GM19035 (cell line): Measurements from ENCODE around the gene MOCOS.
"Not testable (repeated sequence)": the region's sequence is repeated elsewhere in the genome, so short reads cannot be mapped to it uniquely, and the experiment has no call there.

ENCODE experiments used
- ATAC-seq: cut with Tn5 transposase; IDR thresholded peaks from one replicate; pipeline ENCODE4 v1.9.1; 2021; ENCODE audit not compliant: unreplicated experiment

MOCOS gene, protein sequence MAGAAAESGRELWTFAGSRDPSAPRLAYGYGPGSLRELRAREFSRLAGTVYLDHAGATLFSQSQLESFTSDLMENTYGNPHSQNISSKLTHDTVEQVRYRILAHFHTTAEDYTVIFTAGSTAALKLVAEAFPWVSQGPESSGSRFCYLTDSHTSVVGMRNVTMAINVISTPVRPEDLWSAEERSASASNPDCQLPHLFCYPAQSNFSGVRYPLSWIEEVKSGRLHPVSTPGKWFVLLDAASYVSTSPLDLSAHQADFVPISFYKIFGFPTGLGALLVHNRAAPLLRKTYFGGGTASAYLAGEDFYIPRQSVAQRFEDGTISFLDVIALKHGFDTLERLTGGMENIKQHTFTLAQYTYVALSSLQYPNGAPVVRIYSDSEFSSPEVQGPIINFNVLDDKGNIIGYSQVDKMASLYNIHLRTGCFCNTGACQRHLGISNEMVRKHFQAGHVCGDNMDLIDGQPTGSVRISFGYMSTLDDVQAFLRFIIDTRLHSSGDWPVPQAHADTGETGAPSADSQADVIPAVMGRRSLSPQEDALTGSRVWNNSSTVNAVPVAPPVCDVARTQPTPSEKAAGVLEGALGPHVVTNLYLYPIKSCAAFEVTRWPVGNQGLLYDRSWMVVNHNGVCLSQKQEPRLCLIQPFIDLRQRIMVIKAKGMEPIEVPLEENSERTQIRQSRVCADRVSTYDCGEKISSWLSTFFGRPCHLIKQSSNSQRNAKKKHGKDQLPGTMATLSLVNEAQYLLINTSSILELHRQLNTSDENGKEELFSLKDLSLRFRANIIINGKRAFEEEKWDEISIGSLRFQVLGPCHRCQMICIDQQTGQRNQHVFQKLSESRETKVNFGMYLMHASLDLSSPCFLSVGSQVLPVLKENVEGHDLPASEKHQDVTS

GRCh38 chr18:36187193-36187825 is at the start of gene MOCOS:
TSS of gene MOCOS (plus strand) at chr18:36187497. CDS start at chr18:36187540, 43 bp downstream.
- peak; percentile 81 for ATAC-seq

GRCh38 chr18:36139245-36139644 is 48.1 kb upstream of the MOCOS start:
- no peak for ATAC-seq

DNA sequence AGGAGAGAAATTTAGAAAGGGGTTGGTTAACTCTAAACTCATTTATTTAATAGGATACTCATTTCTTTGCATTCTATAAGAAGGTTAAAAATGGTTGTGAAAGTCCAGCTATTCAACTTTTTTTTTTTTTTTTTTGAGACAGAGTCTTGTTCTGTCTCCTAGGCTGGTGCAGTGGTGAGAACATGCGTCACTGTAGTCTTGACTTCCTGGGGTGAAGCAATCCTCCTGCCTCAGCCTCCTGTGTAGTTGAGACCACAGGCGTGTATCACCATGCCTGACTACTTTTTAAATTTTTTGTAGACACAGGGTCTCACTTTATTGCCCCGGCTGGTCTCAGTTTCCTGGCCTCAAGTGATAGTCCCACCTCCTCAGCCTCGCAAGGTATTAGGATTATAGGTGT is 45.7 kb upstream of the MOCOS start:
- ATAC-seq: no peak

DNA sequence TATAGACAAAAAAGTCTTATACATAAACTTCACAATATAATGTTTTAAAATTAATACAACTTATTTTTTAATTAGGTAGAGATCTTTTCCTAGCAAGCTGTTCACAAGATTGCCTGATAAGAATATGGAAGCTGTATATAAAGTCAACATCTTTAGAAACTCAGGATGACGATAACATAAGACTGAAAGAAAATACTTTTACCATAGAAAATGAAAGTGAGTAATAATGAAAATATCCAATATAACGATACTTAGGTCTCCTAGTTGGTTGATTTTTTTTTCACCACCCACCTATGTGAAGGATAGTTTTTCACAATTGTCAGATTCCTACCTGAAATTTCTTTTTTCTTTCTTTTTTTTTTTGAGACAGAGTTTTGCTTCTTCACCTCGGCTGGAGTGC is 44.5 kb upstream of the MOCOS start:
- no peak for ATAC-seq

DNA sequence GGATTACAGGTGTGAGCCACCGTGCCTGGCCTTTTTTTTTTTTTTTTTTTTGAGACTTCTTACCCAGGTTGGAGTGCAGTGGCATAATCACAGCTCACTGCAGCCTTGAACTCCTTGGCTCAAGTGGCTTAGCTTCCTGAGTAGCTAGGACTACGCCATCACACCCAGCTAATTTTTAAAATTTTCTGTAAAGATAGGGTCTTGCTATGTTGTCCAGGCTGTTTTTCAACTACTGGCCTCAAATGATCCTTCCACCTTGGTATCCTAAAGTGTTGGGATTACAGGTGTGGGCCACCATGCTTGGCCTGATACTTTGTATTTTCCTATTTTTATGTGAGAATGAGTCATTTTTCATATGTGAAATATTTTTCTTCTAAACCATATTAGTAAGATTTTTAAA is 43.9 kb upstream of the MOCOS start:
- no peak for ATAC-seq

- ATAC-seq: peak; percentile 97
These were observed 37.6 kb upstream of the MOCOS start for GRCh38 chr18:36149514-36150289.

DNA sequence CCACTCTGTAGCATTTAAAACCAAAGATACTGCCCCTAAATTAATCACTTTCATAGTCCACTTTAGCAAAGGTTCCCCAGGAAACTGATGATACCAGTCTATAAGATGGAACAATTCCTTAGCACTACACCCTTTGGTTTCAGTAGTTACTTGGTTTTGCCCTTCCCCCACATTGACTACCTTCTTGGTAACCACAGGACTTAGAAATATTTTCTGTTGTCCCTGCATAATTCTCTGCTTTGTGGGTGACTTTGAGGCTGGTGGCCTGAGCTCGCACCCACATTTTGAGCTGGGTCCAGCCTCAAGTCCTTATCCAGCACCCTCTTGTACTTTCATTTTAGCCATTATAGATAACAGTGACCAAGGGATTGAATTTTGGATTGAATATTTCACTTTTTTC is 34.5 kb upstream of the MOCOS start:
- no peak for ATAC-seq

DNA sequence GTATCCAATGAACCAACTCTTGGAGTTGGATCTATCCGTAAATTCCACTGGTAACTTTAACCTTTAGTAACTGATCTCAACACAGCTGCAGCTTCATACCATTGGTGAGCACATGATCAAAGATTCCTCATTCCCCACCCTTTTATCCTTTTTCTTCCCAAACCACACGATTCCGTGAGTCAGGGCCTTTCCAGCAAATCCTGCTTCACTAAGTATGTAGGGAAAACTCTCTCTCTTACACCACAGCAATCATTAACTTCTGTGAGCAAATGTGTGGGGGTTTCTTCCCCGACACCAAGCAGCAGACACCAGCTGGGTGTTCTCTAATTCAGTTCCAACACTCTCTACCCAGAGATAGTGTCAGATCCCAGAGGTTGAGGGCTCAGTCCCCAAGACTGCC is 34.1 kb upstream of the MOCOS start:
- ATAC-seq: no peak

DNA sequence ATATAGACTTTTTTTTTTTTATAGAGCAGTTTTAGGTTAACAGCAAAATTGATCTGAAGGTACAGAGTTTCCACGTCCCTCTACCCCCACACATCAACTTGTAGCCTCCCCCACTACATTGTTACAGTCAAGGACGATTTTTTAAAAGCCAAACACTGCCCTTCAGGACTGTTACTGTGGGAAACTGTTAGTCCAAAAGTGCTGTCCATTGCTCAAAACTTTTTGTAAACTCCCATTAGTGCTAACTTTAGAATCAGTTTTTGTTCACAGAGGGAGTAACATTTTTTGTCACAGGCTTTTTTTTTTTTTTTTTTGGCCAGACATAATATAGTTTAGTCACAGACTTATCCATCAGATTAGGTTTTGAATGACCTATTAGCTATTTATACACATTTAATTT is 33.5 kb upstream of the MOCOS start:
- no peak for ATAC-seq

DNA sequence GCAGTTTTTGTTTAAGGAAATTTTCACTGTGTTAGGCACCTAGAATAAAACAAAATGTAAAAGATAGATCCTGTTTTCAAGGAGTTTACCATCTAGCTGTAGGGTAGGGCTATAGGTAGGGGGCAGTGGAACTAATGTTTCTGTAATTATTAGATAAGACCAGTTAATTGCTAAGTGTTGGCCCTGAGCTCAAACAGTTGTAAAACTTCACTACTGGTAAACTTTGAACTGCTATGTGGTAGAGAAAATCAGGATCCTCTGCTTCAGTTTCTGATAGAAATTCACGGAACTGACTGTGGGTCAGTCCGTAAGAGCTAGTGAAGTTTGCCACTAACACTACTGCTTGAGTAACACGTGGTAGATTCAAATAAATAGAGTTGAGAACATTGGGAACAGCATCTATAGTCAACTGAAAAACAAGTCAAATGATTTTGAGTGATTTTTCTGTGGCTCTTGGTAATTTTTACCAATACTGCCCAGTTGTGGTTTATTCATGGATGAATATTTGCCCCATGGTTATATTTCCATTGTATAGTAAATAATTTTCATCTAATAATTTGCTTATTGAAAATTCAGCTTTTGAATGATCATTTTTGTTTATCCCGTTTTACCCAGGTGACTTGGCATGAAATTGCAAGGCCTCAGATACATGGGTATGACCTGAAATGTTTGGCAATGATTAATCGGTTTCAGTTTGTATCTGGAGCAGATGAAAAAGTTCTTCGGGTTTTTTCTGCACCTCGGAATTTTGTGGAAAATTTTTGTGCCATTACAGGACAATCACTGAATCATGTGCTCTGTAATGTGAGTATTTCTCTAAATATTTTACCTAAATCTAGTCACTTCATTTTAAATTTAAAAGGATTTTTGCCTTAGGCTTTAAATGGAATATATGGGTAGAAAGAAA is 31.2 kb upstream of the MOCOS start:
- ATAC-seq: no peak

DNA sequence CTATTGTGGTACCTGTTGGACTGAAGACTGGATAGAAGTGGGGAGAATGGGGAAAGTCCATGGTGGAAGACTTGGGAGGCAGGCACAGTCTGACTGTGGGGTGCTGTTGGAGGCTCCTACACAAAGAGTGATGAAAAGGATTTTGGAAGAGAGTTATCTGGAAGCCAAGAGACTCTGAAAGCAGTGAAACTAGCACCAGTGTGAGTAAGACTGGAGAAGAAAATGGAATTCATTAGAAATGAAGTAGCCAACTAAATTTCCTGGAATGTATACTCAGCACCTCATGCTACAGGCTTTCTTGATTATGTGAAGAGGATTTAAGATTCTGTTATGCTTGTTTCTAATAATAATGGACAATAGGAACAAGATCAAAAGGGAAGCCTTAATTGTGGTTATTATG is 29.9 kb upstream of the MOCOS start:
- no peak for ATAC-seq

- ATAC-seq: no peak
These were observed 28.9 kb upstream of the MOCOS start for GRCh38 chr18:36158266-36158867.

GRCh38 chr18:36160959-36161371 is 26.3 kb upstream of the MOCOS start:
- no peak for ATAC-seq

DNA sequence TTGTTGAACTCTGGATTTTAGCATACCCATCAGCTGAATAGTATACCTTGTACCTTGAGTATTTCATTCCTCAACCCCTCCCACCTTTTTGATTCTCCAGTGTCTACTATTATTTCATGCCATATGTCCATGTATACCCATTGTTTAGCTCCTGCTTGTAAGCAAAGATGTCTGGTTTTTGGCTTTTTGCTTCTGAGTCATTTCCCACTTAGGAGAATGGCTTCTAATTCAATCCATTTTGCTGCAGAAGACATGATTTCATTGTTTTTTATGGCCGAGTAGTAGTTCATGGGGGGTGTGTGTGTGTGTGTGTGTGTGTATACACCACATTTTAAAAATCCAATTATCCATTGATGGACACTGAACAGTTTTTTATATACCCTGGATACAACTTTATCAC is 24.3 kb upstream of the MOCOS start:
- ATAC-seq: no peak

DNA sequence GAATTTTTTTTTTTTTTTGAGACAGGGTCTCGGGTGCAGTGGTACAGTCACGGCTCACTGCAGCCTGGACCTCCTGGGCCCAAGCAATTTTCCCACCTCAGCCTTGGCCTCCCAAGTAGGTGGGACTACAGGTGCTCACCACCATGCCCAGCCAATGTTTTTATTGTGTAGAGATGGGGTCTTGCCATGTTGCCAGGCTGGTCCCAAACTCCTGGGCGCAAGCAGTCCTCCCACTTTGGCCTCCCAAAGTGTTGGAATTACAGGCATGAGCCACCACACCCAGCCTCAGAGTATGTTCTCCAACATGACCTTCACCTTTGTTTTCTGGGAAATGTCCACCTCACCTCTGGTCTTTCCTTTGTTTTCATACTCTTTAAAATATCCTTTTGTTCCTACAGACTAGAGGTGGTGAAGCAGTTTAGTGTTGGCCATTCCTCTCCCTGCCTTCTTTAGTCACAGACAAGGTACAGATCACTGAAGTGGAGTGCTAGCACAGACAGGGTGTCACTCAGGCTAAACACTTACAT is 19.5 kb upstream of the MOCOS start:
- ATAC-seq: no peak

GRCh38 chr18:36168296-36168695 is 19.0 kb upstream of the MOCOS start:
- ATAC-seq: not testable (repeated sequence)

DNA sequence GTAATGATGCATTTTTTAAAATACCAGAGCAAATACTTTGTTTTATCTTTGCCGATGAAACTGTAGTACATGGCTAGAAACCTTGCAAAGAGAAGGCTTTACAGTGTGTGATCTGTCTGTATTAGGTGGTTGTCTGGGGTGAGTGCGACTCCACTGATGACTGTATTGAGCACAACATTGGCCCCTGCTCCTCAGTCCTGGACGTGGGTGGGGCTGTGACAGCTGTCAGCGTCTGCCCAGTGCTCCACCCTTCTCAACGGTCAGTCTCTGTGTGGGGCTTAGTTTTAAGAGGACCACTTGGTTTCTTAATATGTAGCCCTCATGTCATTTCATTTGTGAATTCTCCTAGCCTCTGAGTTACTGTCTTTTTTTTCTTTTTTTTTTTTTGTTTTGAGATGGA is 17.4 kb upstream of the MOCOS start:
- no peak for ATAC-seq

DNA sequence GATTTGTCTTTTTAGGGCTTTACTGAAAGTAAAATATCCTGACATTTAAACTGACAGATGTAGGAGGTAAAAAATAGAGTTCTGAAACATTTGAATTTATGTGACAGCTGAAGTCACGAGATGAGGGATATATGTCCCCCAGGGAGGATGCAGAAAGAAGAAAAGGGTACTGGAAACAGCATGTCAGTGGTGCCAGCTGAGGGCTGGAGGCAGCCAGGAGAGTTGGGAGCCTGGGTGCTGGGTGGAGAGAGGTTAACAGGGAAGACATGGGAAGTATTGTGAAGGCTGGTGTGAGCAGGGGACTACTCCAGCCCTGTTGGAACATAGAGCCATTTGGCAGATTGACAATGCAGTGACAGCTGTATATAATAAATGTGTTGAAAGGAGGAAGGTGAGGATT is 11.8 kb upstream of the MOCOS start:
- no peak for ATAC-seq

DNA sequence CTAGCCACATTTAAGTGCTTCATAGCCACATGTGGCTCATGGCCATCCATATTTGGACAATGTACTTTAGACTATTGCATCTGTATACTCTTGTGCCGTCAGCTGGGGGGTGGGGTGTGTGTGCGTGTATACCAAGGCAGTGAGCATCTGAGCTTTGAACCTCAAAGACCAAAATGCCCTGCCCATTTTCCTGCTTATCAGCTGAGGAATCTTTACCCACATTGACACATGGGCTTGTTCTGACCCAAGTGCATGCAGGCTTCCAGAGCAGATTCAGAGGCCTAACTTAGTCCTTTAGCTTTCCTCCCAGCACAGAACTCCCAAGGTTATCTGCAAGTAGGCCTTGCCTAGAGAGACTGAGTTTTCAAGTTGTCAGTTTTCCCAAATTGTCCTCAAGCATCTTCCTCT is 11.1 kb upstream of the MOCOS start:
- no peak for ATAC-seq
